ENCODE results near the gene SF3A2.

- TF ChIP-seq CTCF (conservative IDR thresholded peaks at IDR 0.05) (no peak), ZFX (IDR thresholded peaks at IDR 0.05) (no peak)
Measured at GRCh38 chr19:2276429-2276986, 39.9 kb downstream of the SF3A2 start.

All from C4-2B (cell line).